NT2/D1 (cell line): ENCODE results near the gene ACVRL1.

Source experiments
- SUZ12 ChIP-seq: IDR thresholded peaks from 2 replicates; pipeline ENCODE4 v1.6.1; 2011; ENCODE audit not compliant: insufficient read length, insufficient read depth; ENCODE audit errors: extremely low read depth
- ZNF274 ChIP-seq: IDR thresholded peaks from 2 replicates; pipeline ENCODE4 v1.6.1; 2011; ENCODE audit warnings: mild to moderate bottlenecking, low read depth, low read length

GRCh38 chr12:51887476-51888315, 19.6 kb upstream of the ACVRL1 start, which contains the start of gene ANKRD33:
- TF ChIP-seq ZNF274 (no peak), SUZ12 (no peak)
